ENCODE results near the gene VASH1.

DNA sequence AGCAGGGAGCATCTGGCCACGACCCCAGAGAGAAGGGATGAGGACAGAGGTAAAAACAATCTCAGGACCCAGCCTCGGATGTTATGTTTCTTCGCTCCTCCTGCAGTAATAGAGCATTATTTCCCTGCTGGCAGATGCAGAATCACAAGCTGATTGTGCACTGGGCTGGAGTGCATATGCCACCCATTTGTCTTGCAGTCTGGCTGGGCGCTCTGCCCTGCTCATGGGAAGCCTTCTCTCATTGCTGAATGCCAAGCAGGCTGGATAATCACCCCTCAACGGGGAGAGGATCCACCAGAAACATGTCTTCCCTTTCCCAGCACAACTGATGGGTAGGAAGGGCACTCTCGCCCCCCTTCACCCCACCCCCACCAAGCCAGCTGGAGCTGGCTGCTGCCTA lies 8.5 kb upstream of the VASH1 start:
- TF ChIP-seq, protein P1, sequence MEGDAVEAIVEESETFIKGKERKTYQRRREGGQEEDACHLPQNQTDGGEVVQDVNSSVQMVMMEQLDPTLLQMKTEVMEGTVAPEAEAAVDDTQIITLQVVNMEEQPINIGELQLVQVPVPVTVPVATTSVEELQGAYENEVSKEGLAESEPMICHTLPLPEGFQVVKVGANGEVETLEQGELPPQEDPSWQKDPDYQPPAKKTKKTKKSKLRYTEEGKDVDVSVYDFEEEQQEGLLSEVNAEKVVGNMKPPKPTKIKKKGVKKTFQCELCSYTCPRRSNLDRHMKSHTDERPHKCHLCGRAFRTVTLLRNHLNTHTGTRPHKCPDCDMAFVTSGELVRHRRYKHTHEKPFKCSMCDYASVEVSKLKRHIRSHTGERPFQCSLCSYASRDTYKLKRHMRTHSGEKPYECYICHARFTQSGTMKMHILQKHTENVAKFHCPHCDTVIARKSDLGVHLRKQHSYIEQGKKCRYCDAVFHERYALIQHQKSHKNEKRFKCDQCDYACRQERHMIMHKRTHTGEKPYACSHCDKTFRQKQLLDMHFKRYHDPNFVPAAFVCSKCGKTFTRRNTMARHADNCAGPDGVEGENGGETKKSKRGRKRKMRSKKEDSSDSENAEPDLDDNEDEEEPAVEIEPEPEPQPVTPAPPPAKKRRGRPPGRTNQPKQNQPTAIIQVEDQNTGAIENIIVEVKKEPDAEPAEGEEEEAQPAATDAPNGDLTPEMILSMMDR (IDR thresholded peaks at IDR 0.05), result no peak
- no peak for TF ChIP-seq POLR2A (IDR thresholded peaks at IDR 0.05; ENCODE audit: low read depth)

Data from esophagus muscularis mucosa (tissue), 3 donors.